Eye (tissue), 1 donor: ENCODE results near the gene RGS1.

Experiments
- DNase-seq: peaks from one replicate; pipeline ENCODE4 v3.0.0-alpha.2; 2015

Gene RGS1

GRCh38 chr1:192584866-192585265, 9.3 kb downstream of the RGS1 start:
- DNase-seq = no peak

GRCh38 chr1:192587386-192588266, 12.1 kb downstream of the RGS1 start:
- DNase-seq = no peak

- no peak for DNase-seq
Measured at GRCh38 chr1:192588546-192588945, 13.0 kb downstream of the RGS1 start.

DNA sequence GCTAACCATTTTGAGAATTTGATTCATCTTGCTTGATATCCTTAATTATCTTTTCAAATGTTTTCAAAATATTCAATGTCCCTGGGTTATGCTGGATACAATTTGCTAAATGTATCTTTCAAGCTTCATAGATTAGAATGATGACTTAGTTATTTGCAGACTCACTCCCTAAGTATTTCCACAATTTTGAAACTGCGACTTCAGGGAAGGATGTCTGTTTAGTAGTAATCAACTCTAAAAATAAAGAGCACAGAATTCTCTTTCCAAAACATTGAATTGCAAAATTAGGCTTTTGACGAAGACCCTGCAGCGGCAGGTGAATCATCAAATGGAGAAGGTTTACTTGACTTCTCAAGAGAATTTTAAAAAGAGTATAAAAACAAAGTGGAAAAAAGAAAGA, 14.2 kb downstream of the RGS1 start:
- no peak for DNase-seq

DNA sequence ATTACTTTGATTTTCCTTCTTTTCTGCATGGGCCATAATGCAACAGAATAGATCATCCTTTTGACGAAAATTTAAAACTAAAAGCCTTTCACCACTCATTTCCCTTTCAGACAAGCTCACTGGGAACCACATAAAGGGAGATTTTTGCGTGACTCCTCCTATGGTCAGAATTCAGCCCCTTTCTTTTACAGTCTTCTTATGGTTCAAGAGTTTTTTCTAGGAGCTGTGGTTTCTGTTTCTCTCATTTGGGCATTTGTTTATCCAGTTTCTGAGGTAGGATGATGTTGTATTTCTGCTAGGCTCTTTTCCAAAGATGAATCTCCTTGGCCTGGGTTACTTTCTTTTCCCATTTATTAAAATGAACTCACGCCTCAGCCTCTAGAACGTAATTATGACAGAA, 16.9 kb downstream of the RGS1 start:
- no peak for DNase-seq

DNA sequence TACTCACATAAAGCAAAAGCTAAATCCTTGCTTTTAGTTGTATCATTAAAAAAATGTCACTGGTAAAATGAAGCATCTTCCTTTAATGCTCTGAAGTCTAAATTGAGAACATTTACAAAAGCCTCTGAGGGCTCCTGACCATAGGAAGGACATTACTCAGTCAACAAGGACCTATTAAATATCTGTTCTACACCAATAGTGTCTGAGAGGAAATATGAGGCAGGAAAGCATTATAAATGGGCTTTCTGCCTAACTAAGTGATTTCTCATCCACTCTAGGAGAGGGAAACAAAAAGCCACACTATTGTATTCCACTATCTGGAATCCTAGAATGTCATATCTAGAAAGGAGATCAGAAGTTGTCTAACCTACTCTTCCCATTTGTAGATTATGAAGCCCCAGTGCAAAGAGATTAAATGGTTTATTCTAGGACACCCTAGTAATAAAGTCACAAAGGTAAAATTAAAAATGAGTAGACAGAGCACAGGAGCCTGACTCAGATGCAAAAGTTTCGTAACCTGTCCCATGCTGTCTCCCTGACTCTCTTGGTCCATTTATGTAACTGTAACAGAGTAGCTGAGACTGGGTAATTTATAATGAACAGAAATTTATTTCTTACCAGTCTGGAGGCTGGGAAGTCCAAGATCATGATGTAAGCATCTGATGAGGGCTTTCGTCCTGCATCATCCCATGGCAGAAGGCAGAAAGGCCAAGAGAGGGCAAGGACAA, 17.6 kb downstream of the RGS1 start:
- DNase-seq = no peak

GRCh38 chr1:192595299-192595698, 19.7 kb downstream of the RGS1 start:
- DNase-seq = no peak

- DNase-seq = no peak
Measured at GRCh38 chr1:192598589-192598988, 23.0 kb downstream of the RGS1 start.

- no peak for DNase-seq
Measured at GRCh38 chr1:192600275-192600674, 24.7 kb downstream of the RGS1 start.

DNA sequence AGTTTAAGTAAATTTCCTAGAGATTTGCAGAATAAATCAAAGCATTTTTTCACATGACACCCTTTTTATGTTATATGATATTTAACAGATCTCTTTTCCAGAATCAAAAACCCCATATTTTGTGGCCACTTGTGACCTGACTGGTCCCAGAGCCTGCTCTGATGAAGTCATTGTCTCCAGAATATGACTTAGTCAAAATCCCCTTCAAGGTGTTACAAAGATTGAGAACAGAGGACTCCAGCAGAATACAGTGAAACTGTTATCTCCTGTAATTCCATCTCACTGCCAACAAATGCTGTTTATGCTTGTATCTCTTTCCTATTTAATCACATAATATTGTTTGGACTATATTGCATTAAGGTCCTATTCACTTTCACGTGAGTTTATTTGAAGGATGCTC, 25.6 kb downstream of the RGS1 start:
- DNase-seq = no peak

- no peak for DNase-seq
Measured at GRCh38 chr1:192601567-192601966, 26.0 kb downstream of the RGS1 start.

DNA sequence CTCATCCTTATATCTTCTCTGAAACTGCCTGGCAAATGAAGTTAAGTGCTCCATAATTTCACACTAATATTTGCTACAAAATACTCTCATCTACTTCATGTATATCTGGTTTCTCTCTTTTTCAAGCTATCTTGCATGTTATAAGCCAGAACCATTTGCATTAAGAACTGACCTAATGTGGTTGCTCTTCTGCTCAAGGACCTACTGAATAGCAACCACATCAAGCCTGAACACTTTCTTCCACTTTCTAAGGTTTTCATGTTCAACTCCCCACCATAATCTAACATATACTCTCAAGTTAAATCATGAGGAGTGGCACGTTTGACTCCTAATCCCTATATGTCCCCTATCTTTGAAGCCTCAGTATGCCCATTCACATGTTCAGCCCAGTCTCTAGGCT, 27.2 kb downstream of the RGS1 start:
- DNase-seq = no peak

GRCh38 chr1:192603218-192603787, 27.7 kb downstream of the RGS1 start:
- DNase-seq = no peak

DNA sequence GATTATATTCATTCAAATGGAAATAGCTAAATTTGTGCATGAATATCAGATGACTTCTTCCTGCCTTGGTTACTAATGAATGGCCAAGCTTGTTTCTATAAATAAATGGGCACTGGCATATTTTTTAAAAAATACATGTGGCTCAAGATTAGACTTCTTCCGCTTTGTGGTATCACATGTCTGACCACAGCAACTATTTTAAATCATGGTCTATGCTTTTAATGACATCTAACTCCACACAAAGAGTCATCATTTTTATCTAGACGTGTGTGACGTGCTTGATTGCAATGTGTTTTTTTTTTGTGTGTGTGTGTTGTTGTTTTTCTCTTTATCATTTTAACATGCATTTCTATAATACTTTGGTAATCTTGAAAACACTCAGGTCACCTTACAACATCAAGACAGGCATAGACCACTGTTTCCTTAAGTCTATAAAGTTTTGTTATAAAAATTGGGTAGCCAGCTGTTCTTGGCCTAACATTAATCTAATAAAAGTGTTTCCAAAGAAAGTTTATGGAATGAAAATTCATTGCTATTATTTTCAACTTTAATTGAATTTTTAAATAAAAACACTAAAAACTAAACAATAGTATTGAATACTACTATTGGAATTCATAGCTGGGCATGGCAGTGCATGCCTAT, 29.5 kb downstream of the RGS1 start:
- no peak for DNase-seq

DNA sequence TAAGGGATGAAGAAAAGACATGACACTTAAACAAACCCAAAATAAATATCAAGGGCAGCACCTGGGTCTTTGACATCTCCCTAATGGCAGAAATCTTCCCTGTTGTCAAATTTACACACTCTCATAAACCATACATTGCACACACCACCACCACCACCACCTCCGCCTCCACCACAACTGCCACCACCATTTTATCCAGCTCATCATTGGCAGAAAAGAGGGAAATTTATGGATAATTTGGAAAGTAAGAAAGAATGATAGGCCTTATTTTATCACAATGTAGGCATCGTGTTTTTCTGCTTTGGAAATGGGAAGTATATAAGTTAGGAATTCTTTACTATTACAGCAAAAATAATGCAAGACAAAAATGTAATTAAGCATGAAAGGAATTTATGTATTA, 33.1 kb downstream of the RGS1 start:
- DNase-seq = no peak

- no peak for DNase-seq
Measured at GRCh38 chr1:192609110-192610079, 33.8 kb downstream of the RGS1 start.

DNA sequence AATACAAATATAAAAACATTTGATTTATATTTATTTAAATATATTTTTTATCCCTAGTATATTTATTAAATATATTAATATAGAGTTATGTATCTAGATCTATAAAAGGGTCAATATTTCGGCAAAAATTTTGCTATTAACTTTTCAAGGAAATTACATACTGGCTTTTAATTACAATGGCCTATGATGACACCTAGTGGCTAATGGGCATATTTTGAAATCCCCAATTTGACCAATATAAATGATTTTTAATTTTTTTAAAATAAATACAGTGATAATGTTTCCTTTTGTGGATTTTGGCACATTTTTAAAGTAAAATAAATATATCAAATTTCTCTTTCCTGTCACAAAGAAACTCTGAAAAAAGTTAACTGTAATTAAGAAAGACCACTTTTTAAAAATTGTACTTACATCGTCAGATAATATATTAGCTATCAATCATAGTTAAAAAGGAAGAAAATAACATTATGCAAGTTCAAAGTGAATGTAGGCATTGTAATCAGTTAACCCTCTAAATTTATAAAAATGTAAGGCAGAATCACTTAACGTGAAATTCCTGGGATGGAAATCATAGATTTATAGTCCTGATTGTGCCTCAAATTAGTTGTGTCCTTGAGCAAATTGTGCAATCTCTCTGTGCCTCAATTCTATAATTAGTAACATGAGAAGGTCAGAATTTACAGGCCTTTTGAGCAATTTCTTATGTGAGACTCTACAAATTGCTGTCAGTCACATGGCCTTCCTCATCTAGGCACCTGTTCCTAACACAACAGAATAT, 34.7 kb downstream of the RGS1 start:
- peak; percentile 39 for DNase-seq

DNA sequence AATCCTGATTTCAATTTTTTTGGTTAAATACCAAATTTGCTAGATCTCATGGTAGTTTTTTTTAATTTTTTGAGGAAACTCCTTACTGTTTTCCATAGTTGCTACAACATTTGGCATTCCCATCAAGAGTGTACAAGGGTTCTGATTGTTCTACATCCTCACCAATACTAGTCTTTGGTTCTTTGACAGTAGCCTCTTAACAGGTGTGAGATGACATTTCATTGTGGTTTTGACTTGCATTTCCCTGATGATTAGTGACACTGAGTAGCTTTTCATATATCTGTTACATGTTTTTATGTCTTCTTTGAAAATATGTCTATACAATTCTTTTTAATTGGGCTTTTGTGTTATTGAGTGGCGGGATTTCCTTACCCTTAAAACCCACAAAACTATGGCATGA, 39.5 kb downstream of the RGS1 start:
- DNase-seq = no peak

- DNase-seq = no peak
Measured at GRCh38 chr1:192620071-192620635, 44.6 kb downstream of the RGS1 start.

DNA sequence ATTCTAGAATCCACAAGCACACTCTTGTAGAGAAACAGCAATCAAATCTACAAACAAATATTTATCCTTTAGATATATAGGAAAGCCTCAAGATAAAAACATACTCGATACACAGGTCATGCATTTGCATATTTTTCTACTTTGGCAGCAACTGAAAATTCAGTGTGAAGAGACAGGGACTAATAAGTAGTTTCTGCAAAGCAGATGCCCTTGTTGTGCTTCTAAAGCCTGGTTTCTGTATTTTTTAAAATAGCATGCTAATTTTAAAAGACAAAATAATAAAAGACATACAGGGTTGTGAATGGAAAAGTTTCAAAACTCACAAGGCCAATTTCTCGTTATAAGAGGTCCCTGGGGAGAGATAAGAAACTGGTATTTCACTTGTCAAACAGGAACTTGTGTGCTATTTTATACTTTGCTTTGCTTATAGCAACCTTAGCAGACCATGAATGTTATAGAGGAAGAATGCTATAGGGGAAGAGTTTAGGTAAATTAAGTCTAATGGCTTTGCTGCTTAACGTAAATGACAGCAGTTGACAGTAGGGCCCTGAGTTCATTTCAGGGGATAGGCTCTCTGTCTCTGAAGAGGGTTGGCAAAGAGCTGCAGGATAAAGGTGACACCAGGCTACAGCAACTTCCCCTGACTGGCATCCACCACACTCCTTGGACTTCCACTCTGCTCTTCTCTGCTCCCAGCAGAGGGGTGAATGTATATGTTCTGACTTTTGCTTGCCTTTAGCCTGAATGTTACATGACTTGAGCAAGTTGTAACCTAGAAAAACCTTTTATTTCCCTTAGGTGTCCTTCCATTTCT, 51.0 kb downstream of the RGS1 start:
- no peak for DNase-seq
